Measurements from ENCODE around the gene MPPED2. TPM values are rescaled to one million over a fixed set of nuclear protein-coding genes. Genes with fewer than 3 reads are reported as not detected.

Gene MPPED2
- total RNA-seq, 1 experiment from 2014 or later = not detected

- Histone ChIP-seq H3K9me3 (ENCODE audit: control insufficient read depth in 1 of 2, insufficient read depth in 1 of 2, low read depth in 1 of 2, low read length in 2 of 2) (no peaks in the 10 kb centered on the region), H3K4me2 (ENCODE audit: low read length) (no peak overlapping the region), H3K79me2 (ENCODE audit: insufficient read depth, low read length) (no peaks in the 10 kb centered on the region), H3K9me2 (ENCODE audit: insufficient read depth) (no peaks in the 10 kb centered on the region), H3K9ac (ENCODE audit: low read length) (no peak overlapping the region), H3K4me1 (ENCODE audit: control insufficient read depth in 1 of 2, insufficient read depth in 2 of 2, low read length in 2 of 2) (no peaks in the 10 kb centered on the region), H2AFZ (ENCODE audit: low read depth, low read length, poor library complexity, severe bottlenecking) (no peak overlapping the region), H4K20me1 (ENCODE audit: insufficient read depth) (no peaks in the 10 kb centered on the region), H3K36me3 (ENCODE audit: control insufficient read depth in 1 of 2, insufficient read depth in 2 of 2, low read length in 2 of 2) (no peaks in the 10 kb centered on the region), H3K27ac (ENCODE audit: low read depth, low read length) (no peak overlapping the region), H3K4me3 (replicated peaks in 1 of 2; ENCODE audit: low read depth in 1 of 2, low read length in 2 of 2) (no peak overlapping the region), H3K27me3 (ENCODE audit: insufficient read depth, low read length) (peaks cover 68% of the 10 kb centered on the region)
- ChIA-PET POLR2A (no interaction called here), RAD21 (ENCODE audit: low non-redundant PET in 1 of 2, low total read pairs in 2 of 2, uncharacterized antibody in 2 of 2, unreplicated experiment in 2 of 2) (no interaction called here), CTCF (no interaction called here)
- DNase-seq (ENCODE audit: low read depth, low spot score) (no peak), ATAC-seq (no peak)
- intact Hi-C loops (cut with micrococcal nuclease) = no loop called here
- TF ChIP-seq SP1 (IDR thresholded peaks at IDR 0.05; ENCODE audit: low read depth) (no peak), EZH2phosphoT487 (IDR thresholded peaks at IDR 0.05; ENCODE audit: borderline replicate concordance) (no peak), YY1 (IDR thresholded peaks at IDR 0.05; ENCODE audit: extremely low read depth, insufficient replicate concordance, low read depth, low read length) (no peak), TCF7L2 (IDR thresholded peaks at IDR 0.05; ENCODE audit: borderline replicate concordance, extremely low read depth, insufficient read depth, insufficient read length) (no peak)
- no TSS peak for BruUV-seq (replicated peaks)
Measured at GRCh38 chr11:30478923-30479322, 107.2 kb downstream of the MPPED2 start.

GRCh38 chr11:30477061-30477460 is 109.1 kb downstream of the MPPED2 start:
- DNase-seq (ENCODE audit: low read depth, low spot score) = no peak
- CTCF ChIA-PET = no interaction called here
- POLR2A ChIA-PET = no interaction called here
- no peaks in the 10 kb centered on the region for H3K9me3 ChIP-seq (ENCODE audit: control insufficient read depth in 1 of 2, insufficient read depth in 1 of 2, low read depth in 1 of 2, low read length in 2 of 2)
- H2AFZ ChIP-seq (ENCODE audit: low read depth, low read length, poor library complexity, severe bottlenecking) = no peak overlapping the region
- H3K4me2 ChIP-seq (ENCODE audit: low read length) = no peak overlapping the region
- no peaks in the 10 kb centered on the region for H3K36me3 ChIP-seq (ENCODE audit: control insufficient read depth in 1 of 2, insufficient read depth in 2 of 2, low read length in 2 of 2)
- no peaks in the 10 kb centered on the region for H3K4me1 ChIP-seq (ENCODE audit: control insufficient read depth in 1 of 2, insufficient read depth in 2 of 2, low read length in 2 of 2)
- H3K4me3 ChIP-seq (replicated peaks in 1 of 2; ENCODE audit: low read depth in 1 of 2, low read length in 2 of 2) = no peak overlapping the region
- H3K9me2 ChIP-seq (ENCODE audit: insufficient read depth) = no peaks in the 10 kb centered on the region
- no peak overlapping the region for H3K9ac ChIP-seq (ENCODE audit: low read length)
- H4K20me1 ChIP-seq (ENCODE audit: insufficient read depth) = no peaks in the 10 kb centered on the region
- intact Hi-C loops (cut with micrococcal nuclease) = no loop called here
- ATAC-seq = no peak
- RAD21 ChIA-PET (ENCODE audit: low non-redundant PET in 1 of 2, low total read pairs in 2 of 2, uncharacterized antibody in 2 of 2, unreplicated experiment in 2 of 2) = no interaction called here
- no peaks in the 10 kb centered on the region for H3K79me2 ChIP-seq (ENCODE audit: insufficient read depth, low read length)
- TF ChIP-seq ZBTB33 (IDR thresholded peaks at IDR 0.05; ENCODE audit: extremely low read depth, insufficient replicate concordance, low read length) (no peak), EZH2phosphoT487 (IDR thresholded peaks at IDR 0.05; ENCODE audit: borderline replicate concordance) (no peak), EGR1 (IDR thresholded peaks at IDR 0.05; ENCODE audit: low read depth) (no peak), ZNF274 (IDR thresholded peaks at IDR 0.05; ENCODE audit: low read depth, low read length) (no peak), EZH2 (IDR thresholded peaks at IDR 0.05) (no peak), SRF (IDR thresholded peaks at IDR 0.05; ENCODE audit: low read depth) (no peak), SP1 (IDR thresholded peaks at IDR 0.05; ENCODE audit: low read depth) (no peak), YY1 (IDR thresholded peaks at IDR 0.05; ENCODE audit: extremely low read depth, insufficient replicate concordance, low read depth, low read length) (no peak)
- peaks cover 51% of the 10 kb centered on the region for H3K27me3 ChIP-seq (ENCODE audit: insufficient read depth, low read length)
- H3K27ac ChIP-seq (ENCODE audit: low read depth, low read length) = no peak overlapping the region
- BruUV-seq (replicated peaks) = no TSS peak
